ENCODE results near the gene ZNF644. TPM values are rescaled to one million over a fixed set of nuclear protein-coding genes. Genes with fewer than 3 reads are reported as not detected.

The ZNF644 gene
- total RNA-seq, result 38.9 and 45.8 TPM in 2 replicates

DNA sequence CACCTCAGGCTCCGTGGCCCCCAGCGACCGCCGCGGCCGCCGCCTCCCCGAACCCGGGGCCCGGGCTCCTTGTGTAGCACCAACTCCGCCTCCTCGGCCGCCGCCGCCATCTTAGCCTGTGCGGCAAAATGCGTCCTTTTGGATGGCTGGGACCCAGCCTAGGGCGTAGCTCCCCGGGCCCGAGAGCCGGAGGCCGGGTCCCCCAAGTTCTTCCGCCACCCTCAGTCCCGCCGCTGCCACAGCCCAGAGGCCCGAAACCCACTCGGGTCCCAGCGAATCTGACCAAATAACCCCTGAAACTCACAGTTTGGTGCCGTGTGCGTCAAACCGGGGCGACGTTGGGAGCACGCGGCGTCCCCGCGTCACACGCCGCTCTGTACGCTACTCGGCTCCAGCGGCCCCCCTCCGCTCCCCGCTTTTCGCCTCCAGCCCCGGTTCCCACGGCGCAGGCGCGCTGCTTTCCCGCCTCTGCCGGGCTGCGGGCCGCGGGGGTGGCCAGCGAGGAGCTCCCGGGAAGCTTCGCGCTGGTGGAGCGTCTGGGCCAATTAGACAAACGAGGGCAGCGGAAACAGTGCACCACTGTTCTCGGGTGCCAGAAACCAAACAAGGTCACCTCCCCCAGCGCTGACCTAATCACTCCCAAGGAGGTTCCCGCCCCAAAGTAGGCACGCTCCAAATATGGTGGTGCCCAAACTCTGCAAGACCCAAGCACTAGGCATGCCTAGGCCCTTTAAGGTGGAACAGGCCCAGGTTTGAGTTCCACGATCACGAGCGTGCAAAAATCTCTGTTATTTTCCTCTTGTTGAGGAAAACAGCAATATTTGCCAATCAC lies at the start of gene ZNF644:
Gene ZNF644 (minus strand): TSS at position 350 of the 832 bp plus-strand sequence. CDS start 39,682 bp downstream, outside the sequence.

